ENCODE data around the gene TCERG1L.

TCERG1L gene

DNA sequence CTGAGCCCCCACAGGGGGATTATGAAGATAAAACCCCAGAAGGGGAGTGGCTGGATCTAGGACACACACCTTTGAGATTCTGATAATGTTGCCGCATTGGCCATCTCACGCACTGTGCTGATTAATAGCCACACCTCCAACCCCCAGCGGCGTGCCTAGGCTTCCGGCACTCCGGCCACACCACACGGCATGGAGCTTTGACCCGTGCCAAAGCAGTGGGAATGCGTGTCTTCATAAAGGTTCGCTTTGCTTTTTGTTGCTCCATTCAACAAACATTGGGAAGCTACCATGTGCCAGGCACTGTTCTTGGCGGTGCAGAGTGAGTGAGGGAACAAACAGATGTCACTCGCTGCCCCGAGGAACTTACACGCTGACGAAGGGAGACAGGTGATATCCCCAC, 117.6 kb downstream of the TCERG1L start:
- TF ChIP-seq, protein P1, sequence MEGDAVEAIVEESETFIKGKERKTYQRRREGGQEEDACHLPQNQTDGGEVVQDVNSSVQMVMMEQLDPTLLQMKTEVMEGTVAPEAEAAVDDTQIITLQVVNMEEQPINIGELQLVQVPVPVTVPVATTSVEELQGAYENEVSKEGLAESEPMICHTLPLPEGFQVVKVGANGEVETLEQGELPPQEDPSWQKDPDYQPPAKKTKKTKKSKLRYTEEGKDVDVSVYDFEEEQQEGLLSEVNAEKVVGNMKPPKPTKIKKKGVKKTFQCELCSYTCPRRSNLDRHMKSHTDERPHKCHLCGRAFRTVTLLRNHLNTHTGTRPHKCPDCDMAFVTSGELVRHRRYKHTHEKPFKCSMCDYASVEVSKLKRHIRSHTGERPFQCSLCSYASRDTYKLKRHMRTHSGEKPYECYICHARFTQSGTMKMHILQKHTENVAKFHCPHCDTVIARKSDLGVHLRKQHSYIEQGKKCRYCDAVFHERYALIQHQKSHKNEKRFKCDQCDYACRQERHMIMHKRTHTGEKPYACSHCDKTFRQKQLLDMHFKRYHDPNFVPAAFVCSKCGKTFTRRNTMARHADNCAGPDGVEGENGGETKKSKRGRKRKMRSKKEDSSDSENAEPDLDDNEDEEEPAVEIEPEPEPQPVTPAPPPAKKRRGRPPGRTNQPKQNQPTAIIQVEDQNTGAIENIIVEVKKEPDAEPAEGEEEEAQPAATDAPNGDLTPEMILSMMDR (IDR thresholded peaks at IDR 0.05; ENCODE audit: insufficient read depth, low read length, poor library complexity, severe bottlenecking): no peak
- no peak for TF ChIP-seq EZH2phosphoT487 (conservative IDR thresholded peaks at IDR 0.05; ENCODE audit: low read length)
- no peaks in the 10 kb centered on the region for H3K9me3 ChIP-seq (ENCODE audit: insufficient read depth, low read length)
- no peaks in the 10 kb centered on the region for H3K36me3 ChIP-seq (ENCODE audit: low read length)
- H3K27ac ChIP-seq (ENCODE audit: low read depth, low read length): no peak overlapping the region
- no peaks in the 10 kb centered on the region for H4K20me1 ChIP-seq (ENCODE audit: low read depth, low read length)
- no peak overlapping the region for H3K4me2 ChIP-seq (ENCODE audit: low read depth, low read length, poor library complexity, severe bottlenecking)
- no peaks in the 10 kb centered on the region for H3K79me2 ChIP-seq (ENCODE audit: insufficient read depth, low read length)
- no peaks in the 10 kb centered on the region for H3K27me3 ChIP-seq (ENCODE audit: low read length)
- no peak overlapping the region for H3K4me3 ChIP-seq (ENCODE audit: insufficient read depth, low read length, poor library complexity, severe bottlenecking)
- H3K9me2 ChIP-seq (replicated peaks; ENCODE audit: insufficient read depth, low read length): no peaks in the 10 kb centered on the region
- H3F3A ChIP-seq (ENCODE audit: insufficient read depth): no peaks in the 10 kb centered on the region
- no peak overlapping the region for H3K9ac ChIP-seq (ENCODE audit: low read length)
- H2AFZ ChIP-seq (ENCODE audit: low read depth, low read length, severe bottlenecking): no peak overlapping the region

DNA sequence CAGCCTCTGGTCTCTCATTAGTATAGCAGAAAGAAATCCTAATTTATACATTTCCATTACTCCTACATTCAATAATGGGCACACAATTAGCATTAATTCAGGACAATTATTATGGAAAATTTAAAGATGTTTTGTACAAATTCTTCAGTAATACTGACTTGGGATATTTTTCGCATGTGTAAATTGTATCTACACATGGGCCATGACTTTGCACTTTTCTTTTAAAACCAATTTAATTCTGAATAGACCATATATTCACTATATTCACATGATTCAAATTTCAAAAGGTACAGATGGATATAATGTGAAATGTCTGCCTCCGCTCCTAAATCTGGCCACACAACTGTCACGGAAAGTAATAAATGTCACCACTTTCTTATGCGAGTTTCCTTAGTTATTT, 123.0 kb downstream of the TCERG1L start:
- Histone ChIP-seq H3K27me3 (ENCODE audit: low read length) (no peaks in the 10 kb centered on the region), H3K27ac (ENCODE audit: low read depth, low read length) (no peak overlapping the region), H3K9me3 (ENCODE audit: insufficient read depth, low read length) (no peaks in the 10 kb centered on the region), H2AFZ (ENCODE audit: low read depth, low read length, severe bottlenecking) (no peak overlapping the region), H3K9me2 (replicated peaks; ENCODE audit: insufficient read depth, low read length) (no peaks in the 10 kb centered on the region), H4K20me1 (ENCODE audit: low read depth, low read length) (no peaks in the 10 kb centered on the region), H3K4me2 (ENCODE audit: low read depth, low read length, poor library complexity, severe bottlenecking) (no peak overlapping the region), H3K4me3 (ENCODE audit: insufficient read depth, low read length, poor library complexity, severe bottlenecking) (no peak overlapping the region), H3F3A (ENCODE audit: insufficient read depth) (no peaks in the 10 kb centered on the region), H3K36me3 (ENCODE audit: low read length) (no peaks in the 10 kb centered on the region), H3K9ac (ENCODE audit: low read length) (no peak overlapping the region), H3K79me2 (ENCODE audit: insufficient read depth, low read length) (no peaks in the 10 kb centered on the region)
- TF ChIP-seq EZH2phosphoT487 (conservative IDR thresholded peaks at IDR 0.05; ENCODE audit: low read length): no peak
- TF ChIP-seq, protein P1 (IDR thresholded peaks at IDR 0.05; ENCODE audit: insufficient read depth, low read length, poor library complexity, severe bottlenecking): no peak

DNA sequence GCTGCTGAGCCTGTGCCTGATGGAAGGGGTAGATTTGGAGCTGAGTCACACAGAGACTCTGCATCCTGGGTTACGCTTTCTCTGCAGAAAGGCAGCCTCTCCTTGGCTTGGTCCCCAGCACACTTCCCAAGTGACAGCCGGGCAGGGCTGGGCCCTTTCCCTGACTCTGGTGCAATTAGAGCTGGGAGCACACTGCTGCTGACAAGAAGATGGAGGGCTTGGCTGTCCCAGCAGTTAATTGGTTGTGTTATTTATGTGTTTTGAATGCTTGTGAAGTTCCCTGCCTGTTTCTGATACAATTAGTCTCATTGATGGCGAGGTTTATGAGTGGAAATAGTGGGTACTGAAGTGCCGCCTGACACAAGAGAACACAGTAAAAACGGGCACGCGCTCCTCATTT, 123.6 kb downstream of the TCERG1L start:
- H3K79me2 ChIP-seq (ENCODE audit: insufficient read depth, low read length): no peaks in the 10 kb centered on the region
- H3K4me3 ChIP-seq (ENCODE audit: insufficient read depth, low read length, poor library complexity, severe bottlenecking): no peak overlapping the region
- H3K27me3 ChIP-seq (ENCODE audit: low read length): no peaks in the 10 kb centered on the region
- no peak overlapping the region for H3K9ac ChIP-seq (ENCODE audit: low read length)
- no peak overlapping the region for H3K4me2 ChIP-seq (ENCODE audit: low read depth, low read length, poor library complexity, severe bottlenecking)
- H3K27ac ChIP-seq (ENCODE audit: low read depth, low read length): no peak overlapping the region
- no peaks in the 10 kb centered on the region for H3K9me2 ChIP-seq (replicated peaks; ENCODE audit: insufficient read depth, low read length)
- H3K36me3 ChIP-seq (ENCODE audit: low read length): no peaks in the 10 kb centered on the region
- H3F3A ChIP-seq (ENCODE audit: insufficient read depth): no peaks in the 10 kb centered on the region
- H4K20me1 ChIP-seq (ENCODE audit: low read depth, low read length): no peaks in the 10 kb centered on the region
- no peaks in the 10 kb centered on the region for H3K9me3 ChIP-seq (ENCODE audit: insufficient read depth, low read length)
- no peak overlapping the region for H2AFZ ChIP-seq (ENCODE audit: low read depth, low read length, severe bottlenecking)
- TF ChIP-seq EZH2phosphoT487 (conservative IDR thresholded peaks at IDR 0.05; ENCODE audit: low read length): no peak
- TF ChIP-seq, protein P1 (IDR thresholded peaks at IDR 0.05; ENCODE audit: insufficient read depth, low read length, poor library complexity, severe bottlenecking): no peak

Data from SU-DHL-6 (cell line).